Measurements from ENCODE around the gene TRPM1. TPM values are rescaled to one million over a fixed set of nuclear protein-coding genes. Genes with fewer than 3 reads are reported as not detected.

Gene TRPM1
- total RNA-seq, 1 donor from 2014 or later: 0.93 TPM

GRCh38 chr15:31049682-31050615 is 51.6 kb downstream of the TRPM1 start:
- DNase-seq (ENCODE audit: low spot score): no peak

- DNase-seq (ENCODE audit: low spot score): no peak
Measured at GRCh38 chr15:31049111-31049510, 52.4 kb downstream of the TRPM1 start.

- no peak for DNase-seq (ENCODE audit: low spot score)
Measured at GRCh38 chr15:31047437-31047836, 54.1 kb downstream of the TRPM1 start.

GRCh38 chr15:31046759-31047359 is 54.7 kb downstream of the TRPM1 start:
- no peak for DNase-seq (ENCODE audit: low spot score)

- no peak for DNase-seq (ENCODE audit: low spot score)
Measured at GRCh38 chr15:31045606-31046005, 55.9 kb downstream of the TRPM1 start.

- DNase-seq (ENCODE audit: low spot score): no peak
Measured at GRCh38 chr15:31042751-31043150, 58.8 kb downstream of the TRPM1 start.

- no peak for DNase-seq (ENCODE audit: low spot score)
Measured at GRCh38 chr15:31041610-31042009, 59.9 kb downstream of the TRPM1 start.

GRCh38 chr15:31040611-31041010 is 60.9 kb downstream of the TRPM1 start:
- no peak for DNase-seq (ENCODE audit: low spot score)

- DNase-seq (ENCODE audit: low spot score): no peak
Measured at GRCh38 chr15:31039961-31040360, 61.6 kb downstream of the TRPM1 start.

- DNase-seq (ENCODE audit: low spot score): no peak
Measured at GRCh38 chr15:31037731-31038477, 63.6 kb downstream of the TRPM1 start.

GRCh38 chr15:31036783-31037182 is 64.7 kb downstream of the TRPM1 start:
- DNase-seq (ENCODE audit: low spot score): no peak

- DNase-seq (ENCODE audit: low spot score): no peak
Measured at GRCh38 chr15:31035610-31036009, 65.9 kb downstream of the TRPM1 start.

GRCh38 chr15:31034152-31034551 is 67.4 kb downstream of the TRPM1 start:
- DNase-seq (ENCODE audit: low spot score): no peak

GRCh38 chr15:31032961-31033371 is 68.6 kb downstream of the TRPM1 start:
- DNase-seq (ENCODE audit: low spot score): no peak

GRCh38 chr15:31031471-31032067 is 70.0 kb downstream of the TRPM1 start:
- no peak for DNase-seq (ENCODE audit: low spot score)

- no peak for DNase-seq (ENCODE audit: low spot score)
Measured at GRCh38 chr15:31027910-31028578, 73.5 kb downstream of the TRPM1 start.

GRCh38 chr15:31025996-31026395 is 75.5 kb downstream of the TRPM1 start:
- DNase-seq (ENCODE audit: low spot score): no peak

- DNase-seq (ENCODE audit: low spot score): no peak
Measured at GRCh38 chr15:31024979-31025378, 76.5 kb downstream of the TRPM1 start.

GRCh38 chr15:31024330-31024729 is 77.2 kb downstream of the TRPM1 start:
- no peak for DNase-seq (ENCODE audit: low spot score)

GRCh38 chr15:31023841-31024240 is 77.7 kb downstream of the TRPM1 start:
- no peak for DNase-seq (ENCODE audit: low spot score)
